GM19035 (cell line): Measurements from ENCODE around the gene SHOC1.
"Not testable (repeated sequence)": the region's sequence is repeated elsewhere in the genome, so short reads cannot be mapped to it uniquely, and the experiment has no call there.

Source experiments
- ATAC-seq: cut with Tn5 transposase; IDR thresholded peaks from one replicate; pipeline ENCODE4 v1.9.1; 2021; ENCODE audit not compliant: unreplicated experiment

Gene SHOC1

GRCh38 chr9:111794835-111795556, at the start of gene SHOC1:
Gene SHOC1, minus strand, starts transcription at chr9:111794937. Its CDS starts 3,519 bp downstream, at chr9:111791418.
- no peak for ATAC-seq

DNA sequence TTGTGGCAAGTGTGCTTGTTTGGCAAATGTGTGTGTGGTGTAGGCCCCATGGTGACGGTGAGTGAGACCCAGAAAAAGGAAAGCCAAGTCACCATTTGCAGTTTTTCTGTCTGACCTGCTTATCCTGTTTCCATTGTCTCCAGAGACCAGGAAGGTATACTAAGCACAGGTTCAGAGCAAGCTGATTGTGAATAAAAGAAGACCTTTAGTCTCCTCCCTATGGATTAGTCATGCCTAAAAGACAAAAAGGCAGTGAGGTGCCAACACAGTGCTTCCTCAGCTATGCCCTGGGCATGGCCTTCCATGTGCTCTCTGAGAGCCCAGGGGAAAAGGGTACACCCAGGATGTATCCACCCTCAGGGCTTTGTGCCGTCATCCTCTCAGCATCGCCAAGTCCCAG, 49.2 kb upstream of the SHOC1 start:
- ATAC-seq, result no peak

DNA sequence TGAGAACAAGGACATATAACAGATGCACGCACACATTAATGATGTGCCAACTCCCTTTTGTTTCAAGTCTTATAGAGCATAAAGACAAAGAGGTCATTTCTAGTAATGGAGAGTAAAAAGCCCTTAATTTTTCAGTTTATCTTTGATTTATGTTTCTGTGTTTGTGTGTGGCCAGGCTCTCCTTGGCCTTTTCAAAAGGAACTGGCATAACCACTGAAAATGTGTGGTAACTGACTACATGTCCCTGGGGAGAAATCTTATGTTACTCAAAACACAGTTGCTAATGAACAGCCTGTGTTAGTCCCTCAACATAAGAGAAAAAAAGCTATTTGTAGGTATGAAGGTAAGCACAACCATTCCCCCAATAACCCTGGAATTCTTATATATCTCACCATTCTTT, 47.6 kb upstream of the SHOC1 start:
- ATAC-seq, result no peak

- no peak for ATAC-seq
These were observed 45.7 kb upstream of the SHOC1 start for GRCh38 chr9:111840442-111840841.

- ATAC-seq, result no peak
These were observed 45.2 kb upstream of the SHOC1 start for GRCh38 chr9:111839987-111840386.

GRCh38 chr9:111839387-111839786, 44.6 kb upstream of the SHOC1 start:
- ATAC-seq, result peak; percentile 49

DNA sequence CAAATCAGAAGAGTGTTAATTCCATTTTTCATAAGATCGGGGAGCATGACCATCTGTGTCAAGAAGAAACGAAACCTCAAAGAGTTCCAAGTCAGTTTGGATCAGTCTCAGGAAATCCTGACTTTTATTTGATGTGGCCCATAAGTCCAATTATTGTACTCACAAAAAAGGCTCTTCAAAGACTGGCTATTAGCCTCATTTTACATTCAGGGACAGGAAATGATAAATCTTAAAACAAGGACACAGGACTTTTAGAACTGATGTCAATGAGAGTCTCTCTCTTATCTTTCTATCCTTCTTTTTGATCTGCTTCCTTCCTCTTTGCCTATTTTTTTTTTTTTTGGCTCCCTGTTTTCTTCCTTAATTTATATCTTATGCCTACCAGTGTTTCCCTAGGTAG, 43.7 kb upstream of the SHOC1 start:
- ATAC-seq, result no peak

DNA sequence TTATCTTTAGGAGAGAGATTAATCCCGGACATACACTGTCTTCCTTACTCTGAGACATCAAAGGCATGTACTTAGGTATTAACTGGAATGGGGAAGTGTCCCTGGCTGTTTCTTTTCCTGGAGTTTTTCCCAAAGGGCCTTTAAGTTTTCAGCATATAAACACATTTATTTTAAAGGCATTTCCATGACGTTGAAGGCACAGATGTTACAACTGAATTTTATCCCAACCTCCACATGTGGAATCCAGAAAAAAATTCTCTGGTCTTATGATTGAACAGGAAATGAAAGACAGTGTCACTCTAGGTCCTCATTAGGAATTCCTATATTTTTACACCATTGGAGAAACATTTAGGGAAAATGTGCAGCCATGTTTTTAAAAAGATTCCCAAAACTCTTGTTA, 41.6 kb upstream of the SHOC1 start:
- no peak for ATAC-seq

DNA sequence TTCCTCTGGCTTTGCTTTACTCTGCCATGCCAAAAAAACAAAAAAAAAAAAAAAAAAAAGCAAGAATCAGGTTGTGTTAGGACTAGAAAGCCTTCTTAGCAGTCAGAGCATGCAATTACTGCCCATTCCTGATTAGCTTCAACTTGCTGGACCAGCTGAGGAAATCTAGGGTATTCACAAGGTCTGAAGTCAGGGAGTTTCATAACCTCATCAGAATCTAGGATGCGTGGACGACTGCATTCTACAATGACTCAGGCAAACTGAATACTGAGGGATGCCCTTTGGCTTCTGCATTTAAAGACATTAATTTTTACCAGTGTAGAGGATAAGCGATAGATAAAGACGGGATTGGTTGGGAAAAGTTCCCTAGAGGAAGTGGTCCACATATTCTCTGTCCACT, 39.2 kb upstream of the SHOC1 start:
- ATAC-seq, result no peak

DNA sequence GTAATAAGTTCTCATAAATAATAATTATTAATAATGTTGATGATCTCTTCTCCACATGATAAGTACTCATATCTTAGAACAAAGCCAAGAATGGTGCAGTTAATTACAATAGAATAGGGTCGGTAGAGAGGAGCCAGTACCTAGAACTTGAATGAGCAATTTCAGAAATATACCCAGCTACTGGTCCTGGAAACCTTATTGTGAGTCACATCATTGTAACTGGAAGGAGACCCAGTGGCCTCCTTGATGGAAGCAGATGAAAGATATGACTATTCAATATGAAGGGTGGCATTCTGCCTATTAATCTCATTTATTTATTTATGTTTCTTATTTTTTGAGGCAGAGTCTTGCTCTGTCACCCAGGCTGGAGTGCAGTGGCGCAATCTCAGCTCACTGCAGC, 37.7 kb upstream of the SHOC1 start:
- ATAC-seq, result no peak

GRCh38 chr9:111831371-111832108, 36.8 kb upstream of the SHOC1 start:
- ATAC-seq, result no peak

DNA sequence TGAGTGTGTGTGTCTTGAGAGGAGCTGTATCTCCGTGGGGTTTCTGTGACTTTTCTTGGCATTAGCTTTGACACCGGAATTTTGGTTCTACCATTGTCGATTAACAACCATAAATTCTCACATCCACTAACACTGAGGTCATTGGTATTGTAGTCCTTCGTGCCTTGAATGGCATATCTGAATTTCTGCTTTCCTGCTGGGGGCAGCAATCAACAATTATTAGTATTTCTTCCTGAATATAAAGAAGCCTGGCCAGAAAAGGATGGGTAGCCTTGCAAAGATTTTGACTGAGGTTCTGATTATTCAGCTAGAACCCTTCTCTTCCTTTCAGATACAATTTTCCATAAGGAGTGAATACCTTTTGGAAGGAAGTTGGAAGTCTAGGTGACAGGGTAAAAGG, 33.5 kb upstream of the SHOC1 start:
- ATAC-seq, result no peak

GRCh38 chr9:111825468-111826145, 30.9 kb upstream of the SHOC1 start:
- ATAC-seq, result no peak

GRCh38 chr9:111821006-111821528, 26.3 kb upstream of the SHOC1 start:
- ATAC-seq, result no peak

DNA sequence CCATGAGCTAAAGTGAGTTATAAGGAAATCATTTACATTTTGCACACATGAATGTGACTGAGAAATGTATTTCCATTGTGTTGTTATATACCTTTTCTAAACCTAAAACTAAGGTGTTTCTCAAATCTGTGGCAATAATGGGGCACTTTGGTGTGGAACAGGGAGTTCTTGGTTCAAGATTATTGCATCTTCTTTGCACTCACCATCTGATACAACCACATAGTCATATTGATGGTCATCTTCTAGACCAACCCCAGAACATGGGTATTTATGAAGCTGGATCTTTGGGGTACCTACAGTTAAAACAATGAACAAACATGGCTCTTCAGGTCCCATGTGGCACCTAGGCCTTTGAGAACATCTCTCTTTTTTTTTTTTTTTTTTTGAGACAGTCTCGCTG, 24.6 kb upstream of the SHOC1 start:
- no peak for ATAC-seq

DNA sequence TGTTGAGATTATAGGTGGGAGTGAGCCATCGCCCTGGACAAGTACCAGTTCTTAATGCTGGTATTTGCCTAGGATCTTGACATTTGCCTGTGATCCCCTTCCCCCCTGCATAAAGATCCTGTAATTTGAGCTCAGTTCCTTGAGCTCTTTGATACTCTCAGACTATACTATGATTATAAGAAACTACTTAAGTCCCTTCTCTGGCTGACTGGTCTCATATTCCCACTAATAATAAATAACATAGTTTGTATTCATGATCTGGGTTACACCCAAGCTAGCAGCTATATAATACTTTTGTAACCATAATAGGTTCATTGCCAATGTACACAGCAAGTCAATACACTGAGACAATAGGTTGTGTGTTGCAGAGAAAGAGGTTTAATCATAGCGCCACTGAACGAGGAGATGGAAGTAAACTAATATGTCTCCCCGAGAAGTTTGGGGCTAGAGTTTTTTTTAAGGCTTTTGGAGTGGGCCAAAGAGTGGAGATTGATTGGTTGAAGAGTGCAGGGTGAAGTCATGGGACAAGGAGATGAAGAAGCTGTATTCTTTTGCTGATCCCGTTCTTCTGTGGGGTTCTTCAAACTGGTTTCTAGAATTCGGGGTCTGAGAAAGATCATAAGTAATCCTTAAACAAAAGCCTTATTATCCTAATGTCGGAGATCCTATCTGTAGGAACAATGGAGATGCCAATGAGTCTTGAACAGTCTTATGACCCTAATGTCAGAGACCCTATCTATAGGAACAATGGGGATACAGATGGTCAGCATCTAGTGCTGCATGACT, 20.7 kb upstream of the SHOC1 start:
- ATAC-seq, result no peak

GRCh38 chr9:111812337-111812736, 17.6 kb upstream of the SHOC1 start:
- no peak for ATAC-seq

GRCh38 chr9:111810908-111811307, 16.2 kb upstream of the SHOC1 start:
- ATAC-seq, result no peak

- ATAC-seq, result not testable (repeated sequence)
These were observed 15.7 kb upstream of the SHOC1 start for GRCh38 chr9:111810415-111810814.

- no peak for ATAC-seq
These were observed 12.5 kb upstream of the SHOC1 start for GRCh38 chr9:111807197-111807596.

DNA sequence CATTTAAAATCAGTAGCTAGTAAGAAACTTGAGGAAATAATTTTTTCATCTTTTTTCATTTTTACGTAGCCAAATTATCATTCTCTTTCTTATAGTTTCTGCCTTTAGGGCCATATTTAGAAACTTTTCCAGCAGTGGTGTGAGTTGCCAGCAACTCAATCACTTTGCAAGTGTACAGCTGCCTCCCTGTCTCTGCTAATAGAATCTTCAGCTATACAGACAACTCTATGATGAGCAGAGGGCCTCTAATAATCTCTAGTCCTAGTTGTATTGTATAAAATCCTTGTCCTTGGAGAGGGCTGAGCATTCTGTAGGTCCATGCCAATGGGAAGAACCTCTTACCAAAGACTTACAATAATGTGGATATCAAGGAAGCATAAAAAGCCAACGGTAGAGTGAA, 11.5 kb upstream of the SHOC1 start:
- ATAC-seq, result no peak
